Adrenal gland (tissue), 5 donors: ENCODE data around the gene ZNF708.
"Not testable (repeated sequence)": the region's sequence is repeated elsewhere in the genome, so short reads cannot be mapped to it uniquely, and the experiment has no call there.

Experiments used
- POLR2A ChIP-seq, 2 donors: fragments of 450-650 bp; IDR thresholded peaks; one replicate each; pipeline ENCODE4 v1.6.1; 2017; ENCODE audit warnings: antibody characterized with exemption in 2 of 2, mild to moderate bottlenecking in 2 of 2, moderate library complexity in 1 of 2
- TF ChIP-seq, protein P1 (sequence below), 6 experiments: fragments of 450-650 bp in 4 of 6; fragments of 200-600 bp in 2 of 6; sonication (generic) in 1 of 6; IDR thresholded peaks; 1 replicate in 5 of 6; 2 replicates in 1 of 6; pipeline versions ENCODE4 v1.5.1 to v1.8.0; 2016 to 2021; ENCODE audit warnings: antibody characterized with exemption in 6 of 6, mild to moderate bottlenecking in 2 of 6, moderate library complexity in 1 of 6
- donor health status: DM: no; HTN: no; CAD: no.

DNA sequence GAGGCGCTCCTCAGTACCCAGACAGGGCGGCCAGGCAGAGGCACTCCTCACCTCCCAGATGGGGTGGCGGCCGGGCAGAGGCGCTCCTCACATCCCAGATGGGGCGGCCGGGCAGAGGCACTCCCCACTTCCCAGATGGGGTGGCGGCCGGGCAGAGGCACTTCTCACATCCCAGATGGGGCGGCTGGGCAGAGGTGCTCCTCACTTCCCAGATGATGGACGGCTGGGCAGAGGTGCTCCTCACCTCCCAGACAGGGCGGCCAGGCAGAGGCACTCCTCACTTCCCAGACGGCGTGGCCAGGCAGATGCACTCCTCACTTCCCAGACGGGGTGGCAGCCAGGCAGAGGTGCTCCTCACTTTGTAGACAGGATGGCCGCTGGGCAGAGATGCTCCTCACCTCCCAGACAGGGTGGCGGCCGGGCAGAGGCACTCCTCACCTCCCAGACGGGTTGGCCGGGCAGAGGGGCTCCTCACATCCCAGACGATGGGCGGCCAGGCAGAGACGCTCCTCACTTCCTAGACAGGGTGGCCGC, 68.3 kb downstream of the ZNF708 start:
- TF ChIP-seq, protein P1, sequence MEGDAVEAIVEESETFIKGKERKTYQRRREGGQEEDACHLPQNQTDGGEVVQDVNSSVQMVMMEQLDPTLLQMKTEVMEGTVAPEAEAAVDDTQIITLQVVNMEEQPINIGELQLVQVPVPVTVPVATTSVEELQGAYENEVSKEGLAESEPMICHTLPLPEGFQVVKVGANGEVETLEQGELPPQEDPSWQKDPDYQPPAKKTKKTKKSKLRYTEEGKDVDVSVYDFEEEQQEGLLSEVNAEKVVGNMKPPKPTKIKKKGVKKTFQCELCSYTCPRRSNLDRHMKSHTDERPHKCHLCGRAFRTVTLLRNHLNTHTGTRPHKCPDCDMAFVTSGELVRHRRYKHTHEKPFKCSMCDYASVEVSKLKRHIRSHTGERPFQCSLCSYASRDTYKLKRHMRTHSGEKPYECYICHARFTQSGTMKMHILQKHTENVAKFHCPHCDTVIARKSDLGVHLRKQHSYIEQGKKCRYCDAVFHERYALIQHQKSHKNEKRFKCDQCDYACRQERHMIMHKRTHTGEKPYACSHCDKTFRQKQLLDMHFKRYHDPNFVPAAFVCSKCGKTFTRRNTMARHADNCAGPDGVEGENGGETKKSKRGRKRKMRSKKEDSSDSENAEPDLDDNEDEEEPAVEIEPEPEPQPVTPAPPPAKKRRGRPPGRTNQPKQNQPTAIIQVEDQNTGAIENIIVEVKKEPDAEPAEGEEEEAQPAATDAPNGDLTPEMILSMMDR (IDR thresholded peaks at IDR 0.05) = not testable (repeated sequence)
- TF ChIP-seq POLR2A (IDR thresholded peaks at IDR 0.05) = not testable (repeated sequence)
